Measurements from ENCODE around the gene USP22.
A peak's percentile ranks its signal among the peaks of the same experiment; 100 is the strongest.
"Not testable (repeated sequence)": the region's sequence is repeated elsewhere in the genome, so short reads cannot be mapped to it uniquely, and the experiment has no call there.

The USP22 gene

GRCh38 chr17:21042458-21043295 is at the start of gene USP22:
USP22 (minus strand) TSS chr17:21043011; CDS start chr17:21042835, 176 bp downstream.
- no peak for TF ChIP-seq ZFX (IDR thresholded peaks at IDR 0.05; ENCODE audit: borderline replicate concordance)
- TF ChIP-seq CTCF (IDR thresholded peaks at IDR 0.05): no peak
- peak within 1 kb of the TSS; percentile 99 for H3K27ac ChIP-seq

- no peak overlapping the region for H3K27ac ChIP-seq
- TF ChIP-seq CTCF (IDR thresholded peaks at IDR 0.05) (no peak), ZFX (IDR thresholded peaks at IDR 0.05; ENCODE audit: borderline replicate concordance) (no peak)
Measured at GRCh38 chr17:21090902-21091618, 48.2 kb upstream of the USP22 start.

GRCh38 chr17:21089933-21090901 is 47.4 kb upstream of the USP22 start:
- TF ChIP-seq ZFX (IDR thresholded peaks at IDR 0.05; ENCODE audit: borderline replicate concordance) (no peak), CTCF (IDR thresholded peaks at IDR 0.05) (no peak)
- H3K27ac ChIP-seq: no peak overlapping the region

GRCh38 chr17:21089145-21089544 is 46.3 kb upstream of the USP22 start:
- H3K27ac ChIP-seq: no peak overlapping the region
- TF ChIP-seq ZFX (IDR thresholded peaks at IDR 0.05; ENCODE audit: borderline replicate concordance) (no peak), CTCF (IDR thresholded peaks at IDR 0.05) (no peak)

- no peak overlapping the region for H3K27ac ChIP-seq
- TF ChIP-seq ZFX (IDR thresholded peaks at IDR 0.05; ENCODE audit: borderline replicate concordance) (no peak), CTCF (IDR thresholded peaks at IDR 0.05) (no peak)
Measured at GRCh38 chr17:21085707-21086106, 42.9 kb upstream of the USP22 start.

- not testable (repeated sequence) for H3K27ac ChIP-seq
Measured at GRCh38 chr17:21085280-21085679, 42.5 kb upstream of the USP22 start.

GRCh38 chr17:21082001-21082436 is 39.2 kb upstream of the USP22 start:
- TF ChIP-seq ZFX (IDR thresholded peaks at IDR 0.05; ENCODE audit: borderline replicate concordance) (no peak), CTCF (IDR thresholded peaks at IDR 0.05) (no peak)
- no peak overlapping the region for H3K27ac ChIP-seq

Measured in 22Rv1 (cell line).